B cell (primary cell): ENCODE results near the gene RGP1.

Experiments used
- CTCF ChIP-seq: fragments of 200-600 bp; IDR thresholded peaks from one replicate; pipeline ENCODE4 v1.8.0; 2022; ENCODE audit warnings: antibody characterized with exemption, mild to moderate bottlenecking
- EZH2 ChIP-seq: IDR thresholded peaks from 2 replicates; pipeline ENCODE4 v1.6.1; 2012; ENCODE audit warnings: borderline replicate concordance, low read depth, mild to moderate bottlenecking, moderate library complexity, low read length; ENCODE audit not compliant: insufficient read depth, poor library complexity, severe bottlenecking

DNA sequence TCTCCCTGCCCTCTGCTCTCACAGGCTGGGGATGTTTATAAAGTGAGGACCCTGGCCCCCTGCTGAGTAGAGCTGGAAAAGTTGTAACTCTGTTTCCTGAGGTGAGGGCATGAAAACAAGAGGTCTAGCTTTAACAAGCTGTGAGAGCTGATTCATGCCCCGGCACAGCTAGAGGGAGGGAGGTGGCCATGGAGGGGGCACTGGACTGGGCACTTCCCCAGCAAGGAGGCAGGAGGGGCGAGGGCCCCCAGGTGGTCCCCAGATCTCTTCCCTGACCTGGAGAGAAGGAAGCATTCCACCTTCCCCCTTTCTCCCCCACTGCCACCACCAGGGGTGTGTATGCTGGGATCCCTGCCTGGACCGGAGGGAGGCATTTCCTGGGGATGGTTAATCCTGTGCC lies 5.2 kb downstream of the RGP1 start, which contains the start of gene MSMP:
- TF ChIP-seq CTCF (no peak), EZH2 (no peak)
